ENCODE data around the gene ATAD1.
"Not testable (repeated sequence)": the region's sequence is repeated elsewhere in the genome, so short reads cannot be mapped to it uniquely, and the experiment has no call there.

The ATAD1 gene, protein sequence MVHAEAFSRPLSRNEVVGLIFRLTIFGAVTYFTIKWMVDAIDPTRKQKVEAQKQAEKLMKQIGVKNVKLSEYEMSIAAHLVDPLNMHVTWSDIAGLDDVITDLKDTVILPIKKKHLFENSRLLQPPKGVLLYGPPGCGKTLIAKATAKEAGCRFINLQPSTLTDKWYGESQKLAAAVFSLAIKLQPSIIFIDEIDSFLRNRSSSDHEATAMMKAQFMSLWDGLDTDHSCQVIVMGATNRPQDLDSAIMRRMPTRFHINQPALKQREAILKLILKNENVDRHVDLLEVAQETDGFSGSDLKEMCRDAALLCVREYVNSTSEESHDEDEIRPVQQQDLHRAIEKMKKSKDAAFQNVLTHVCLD

DNA sequence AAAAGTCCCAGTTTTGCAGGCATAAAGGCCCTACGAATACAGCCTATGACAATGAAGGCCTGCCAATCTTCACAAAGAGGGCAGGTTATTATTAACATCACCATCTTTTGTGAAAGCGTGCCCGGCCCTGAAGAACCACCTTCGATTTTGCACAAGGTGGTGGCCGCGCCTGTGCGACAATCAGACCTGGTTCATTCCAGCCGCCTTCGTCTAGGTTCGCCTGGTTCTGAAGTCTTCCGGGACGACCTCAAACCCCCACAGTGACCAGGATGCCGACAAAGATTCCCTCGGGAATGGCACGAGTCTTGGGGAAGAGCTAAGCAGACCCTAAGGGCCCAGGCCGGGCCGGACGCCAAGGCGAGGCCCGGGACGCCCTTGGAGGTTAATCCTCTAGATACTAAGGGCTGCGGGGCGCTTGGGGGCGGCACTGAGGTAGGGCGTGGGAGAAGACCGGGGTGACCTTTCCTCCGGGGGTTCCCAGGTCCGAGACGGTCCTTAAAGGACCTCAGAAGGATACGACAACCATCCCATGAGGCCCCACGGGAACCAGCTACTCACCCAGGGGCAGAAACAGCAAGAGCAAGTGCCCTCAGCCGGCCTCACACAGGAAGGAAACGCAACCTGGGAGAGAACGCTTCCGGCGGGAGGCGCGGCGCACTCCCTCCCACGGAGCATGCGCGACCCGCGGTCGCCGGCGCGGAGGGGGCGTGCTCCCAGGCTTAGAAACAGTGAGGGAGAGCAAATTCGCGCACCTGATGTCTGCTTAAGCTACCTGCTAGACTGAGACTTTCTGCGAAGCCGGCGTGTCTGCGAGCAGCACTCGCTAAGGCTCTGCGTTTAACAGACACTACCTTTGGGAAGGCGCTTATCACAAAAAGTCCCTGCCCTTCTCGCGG, at the start of gene ATAD1:
TSS of gene ATAD1 (minus strand) at position 618 of the 896 bp plus-strand sequence. CDS start 3,627 bp downstream, outside the sequence.
- peak; percentile 33 to 89 (median 80) for DNase-seq

DNA sequence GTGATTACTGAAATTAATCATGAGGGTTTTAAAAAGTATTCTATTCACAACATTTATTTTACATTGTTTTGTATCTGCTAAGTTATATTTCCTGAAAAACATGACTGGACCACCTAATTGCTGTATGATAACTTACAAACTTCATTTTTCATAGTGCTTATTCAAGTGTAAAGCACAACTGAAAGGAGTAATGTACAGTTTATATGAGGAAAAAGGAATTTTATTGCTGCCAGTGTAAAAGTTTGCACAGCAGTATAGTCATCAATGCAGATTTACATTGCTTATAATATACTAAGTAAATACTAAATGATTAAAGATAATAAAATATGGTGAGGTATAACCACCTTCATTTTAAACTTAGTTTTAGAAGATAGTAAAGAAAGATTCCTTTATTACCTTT, 49.4 kb upstream of the ATAD1 start:
- DNase-seq: no peak

DNA sequence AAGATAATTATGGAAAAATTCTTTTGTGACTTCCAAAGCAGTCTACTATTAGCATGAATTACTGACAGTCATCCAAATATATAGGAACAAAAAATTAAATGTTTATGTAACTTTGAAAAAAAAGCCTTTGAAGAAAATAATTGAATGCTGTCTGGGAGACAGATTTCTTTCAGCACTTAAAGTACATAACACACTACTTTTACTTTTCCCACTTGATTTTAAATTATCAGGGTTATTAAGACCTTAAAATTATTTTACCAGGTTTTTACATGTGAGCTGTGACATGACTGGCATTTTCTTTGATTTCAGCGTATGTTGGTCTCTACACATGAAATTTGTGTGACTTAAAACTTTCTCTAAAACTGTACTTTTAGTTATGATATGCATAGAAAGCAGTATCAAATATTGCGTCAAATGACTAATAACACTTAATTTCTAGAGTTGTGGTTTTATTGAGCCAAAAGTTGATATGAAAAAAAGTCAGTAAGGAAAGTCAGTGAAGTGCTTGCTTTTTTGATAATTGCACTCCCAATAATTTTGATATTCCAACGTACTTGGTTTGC, 48.5 kb upstream of the ATAD1 start:
- DNase-seq: no peak

DNA sequence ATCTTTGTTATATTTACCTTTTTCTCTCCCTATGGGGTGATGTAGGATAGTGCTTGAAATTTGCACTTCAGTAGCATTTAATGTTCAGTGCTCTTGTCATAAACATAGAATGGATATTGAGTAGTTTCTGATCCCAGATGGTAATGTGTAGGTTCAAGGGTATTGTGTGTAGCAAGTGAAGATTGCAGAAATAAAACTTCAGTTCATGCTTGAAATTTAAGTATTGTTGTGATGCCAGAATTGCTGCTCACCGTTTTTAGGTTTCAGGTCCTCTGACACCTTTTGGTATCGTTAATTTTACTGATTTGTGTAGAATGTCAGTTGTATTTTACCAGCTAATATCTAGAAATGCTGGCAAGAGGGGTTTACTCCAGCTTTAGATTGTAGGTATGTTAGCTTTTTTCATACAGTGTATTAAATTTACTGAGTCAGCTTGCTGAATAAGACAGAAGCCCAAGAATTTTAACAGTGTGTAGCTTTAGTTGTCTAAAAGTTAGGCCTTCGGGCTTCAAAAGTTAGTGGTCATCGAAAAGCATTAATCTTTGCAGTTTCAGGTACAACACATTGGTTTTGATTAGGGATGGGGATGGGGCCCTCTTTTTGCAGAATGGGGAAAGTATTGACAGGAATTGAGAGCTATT, 47.3 kb upstream of the ATAD1 start:
- peak in 1 of 14 donors; percentile 7 for DNase-seq

DNA sequence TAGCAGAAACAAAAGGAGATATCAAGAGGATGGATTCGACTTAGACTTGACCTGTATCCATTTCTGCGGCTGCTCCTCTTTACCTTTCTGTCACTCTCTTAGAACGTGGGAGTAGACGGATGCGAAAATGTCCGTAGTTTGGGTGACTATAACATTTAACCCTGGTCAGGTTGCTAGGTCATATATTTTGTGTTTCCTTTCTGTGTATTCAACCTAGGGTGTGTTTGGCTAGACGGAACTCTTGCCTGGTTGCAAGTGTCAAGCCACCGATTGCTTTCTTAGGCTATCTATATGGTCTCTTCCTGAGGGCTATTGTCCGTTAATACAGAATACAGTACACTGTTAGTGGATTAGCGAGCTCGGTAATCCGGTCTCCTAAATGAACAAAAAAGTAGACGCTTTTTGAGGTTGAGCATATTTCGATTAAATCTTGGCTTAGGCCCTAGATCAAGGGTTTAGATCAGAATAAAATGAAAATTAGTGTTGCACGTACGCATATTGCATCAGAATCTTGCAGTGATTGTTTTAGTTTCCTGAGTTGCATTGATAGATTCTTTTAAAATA, 46.6 kb upstream of the ATAD1 start:
- DNase-seq: peak in 2 of 14 donors; percentile 36 to 53

DNA sequence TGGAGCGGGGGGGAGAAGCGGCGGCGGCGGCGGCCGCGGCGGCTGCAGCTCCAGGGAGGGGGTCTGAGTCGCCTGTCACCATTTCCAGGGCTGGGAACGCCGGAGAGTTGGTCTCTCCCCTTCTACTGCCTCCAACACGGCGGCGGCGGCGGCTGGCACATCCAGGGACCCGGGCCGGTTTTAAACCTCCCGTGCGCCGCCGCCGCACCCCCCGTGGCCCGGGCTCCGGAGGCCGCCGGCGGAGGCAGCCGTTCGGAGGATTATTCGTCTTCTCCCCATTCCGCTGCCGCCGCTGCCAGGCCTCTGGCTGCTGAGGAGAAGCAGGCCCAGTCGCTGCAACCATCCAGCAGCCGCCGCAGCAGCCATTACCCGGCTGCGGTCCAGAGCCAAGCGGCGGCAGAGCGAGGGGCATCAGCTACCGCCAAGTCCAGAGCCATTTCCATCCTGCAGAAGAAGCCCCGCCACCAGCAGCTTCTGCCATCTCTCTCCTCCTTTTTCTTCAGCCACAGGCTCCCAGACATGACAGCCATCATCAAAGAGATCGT, 46.0 kb upstream of the ATAD1 start:
- DNase-seq: peak in 10 of 14 donors; percentile 35 to 70 (median 48)

DNA sequence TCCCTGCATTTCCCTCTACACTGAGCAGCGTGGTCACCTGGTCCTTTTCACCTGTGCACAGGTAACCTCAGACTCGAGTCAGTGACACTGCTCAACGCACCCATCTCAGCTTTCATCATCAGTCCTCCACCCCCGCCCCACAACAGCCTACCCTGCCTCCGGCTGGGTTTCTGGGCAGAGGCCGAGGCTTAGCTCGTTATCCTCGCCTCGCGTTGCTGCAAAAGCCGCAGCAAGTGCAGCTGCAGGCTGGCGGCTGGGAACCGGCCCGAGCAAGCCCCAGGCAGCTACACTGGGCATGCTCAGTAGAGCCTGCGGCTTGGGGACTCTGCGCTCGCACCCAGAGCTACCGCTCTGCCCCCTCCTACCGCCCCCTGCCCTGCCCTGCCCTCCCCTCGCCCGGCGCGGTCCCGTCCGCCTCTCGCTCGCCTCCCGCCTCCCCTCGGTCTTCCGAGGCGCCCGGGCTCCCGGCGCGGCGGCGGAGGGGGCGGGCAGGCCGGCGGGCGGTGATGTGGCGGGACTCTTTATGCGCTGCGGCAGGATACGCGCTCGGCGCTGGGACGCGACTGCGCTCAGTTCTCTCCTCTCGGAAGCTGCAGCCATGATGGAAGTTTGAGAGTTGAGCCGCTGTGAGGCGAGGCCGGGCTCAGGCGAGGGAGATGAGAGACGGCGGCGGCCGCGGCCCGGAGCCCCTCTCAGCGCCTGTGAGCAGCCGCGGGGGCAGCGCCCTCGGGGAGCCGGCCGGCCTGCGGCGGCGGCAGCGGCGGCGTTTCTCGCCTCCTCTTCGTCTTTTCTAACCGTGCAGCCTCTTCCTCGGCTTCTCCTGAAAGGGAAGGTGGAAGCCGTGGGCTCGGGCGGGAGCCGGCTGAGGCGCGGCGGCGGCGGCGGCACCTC, 45.3 kb upstream of the ATAD1 start, which contains the start of the genes KLLN and PTEN:
TSS of gene KLLN (minus strand) at position 481 of the 891 bp plus-strand sequence. CDS start 1,046 bp downstream, outside the sequence.
TSS of gene PTEN (plus strand) at position 573 of the 891 bp plus-strand sequence. CDS start 845 bp downstream, outside the sequence.
- DNase-seq: peak; percentile 45 to 95 (median 87)

DNA sequence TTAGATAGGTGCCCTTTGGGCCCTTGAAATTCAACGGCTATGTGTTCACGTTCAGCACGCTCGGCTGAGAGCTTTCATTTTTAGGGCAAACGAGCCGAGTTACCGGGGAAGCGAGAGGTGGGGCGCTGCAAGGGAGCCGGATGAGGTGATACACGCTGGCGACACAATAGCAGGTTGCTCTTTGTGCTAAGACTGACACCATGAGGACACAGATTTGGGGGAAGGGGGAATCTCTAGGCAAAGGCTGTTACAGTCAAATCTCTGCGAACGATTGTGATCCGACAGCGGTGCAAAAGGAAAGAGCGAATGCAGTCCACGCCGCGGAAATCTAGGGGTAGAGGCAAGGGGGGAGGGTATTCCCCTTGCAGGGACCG, 44.6 kb upstream of the ATAD1 start:
- no peak for DNase-seq

DNA sequence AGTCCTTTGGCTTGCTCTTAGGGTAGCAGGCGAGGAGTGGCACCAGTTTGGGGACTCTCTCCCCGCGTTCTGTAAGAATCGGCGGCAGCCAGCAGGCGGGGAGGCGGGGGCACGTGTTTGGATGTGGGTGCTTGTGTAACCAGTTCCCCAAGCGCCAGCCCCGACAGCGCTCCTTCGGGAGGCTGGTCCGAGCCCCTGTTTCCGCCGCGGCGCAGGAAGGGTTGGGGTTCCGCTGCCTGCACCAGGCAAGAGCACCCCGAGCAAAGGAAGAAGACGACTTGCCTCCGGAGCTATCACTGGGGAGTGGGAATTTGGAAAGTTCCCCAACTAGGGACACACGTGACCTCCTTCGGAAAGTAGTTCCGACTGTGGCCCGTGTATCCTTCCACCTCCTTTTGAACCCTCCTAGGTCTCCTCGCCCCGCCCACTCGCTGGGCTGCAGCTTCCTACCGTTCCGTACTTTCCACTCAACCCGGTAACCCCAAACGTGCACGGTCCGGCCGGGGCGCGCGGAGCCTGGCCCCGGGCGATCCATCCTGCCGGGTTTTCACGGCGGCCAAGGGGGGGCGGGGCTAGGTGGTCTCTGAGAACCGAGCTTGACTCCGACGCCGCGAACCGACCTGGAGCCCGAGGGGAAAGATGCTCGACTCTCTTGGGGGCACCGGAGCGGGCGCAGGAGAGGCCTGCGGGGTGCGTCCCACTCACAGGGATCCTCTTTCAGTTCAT, 44.1 kb upstream of the ATAD1 start:
- peak; percentile 59 to 94 (median 88) for DNase-seq

DNA sequence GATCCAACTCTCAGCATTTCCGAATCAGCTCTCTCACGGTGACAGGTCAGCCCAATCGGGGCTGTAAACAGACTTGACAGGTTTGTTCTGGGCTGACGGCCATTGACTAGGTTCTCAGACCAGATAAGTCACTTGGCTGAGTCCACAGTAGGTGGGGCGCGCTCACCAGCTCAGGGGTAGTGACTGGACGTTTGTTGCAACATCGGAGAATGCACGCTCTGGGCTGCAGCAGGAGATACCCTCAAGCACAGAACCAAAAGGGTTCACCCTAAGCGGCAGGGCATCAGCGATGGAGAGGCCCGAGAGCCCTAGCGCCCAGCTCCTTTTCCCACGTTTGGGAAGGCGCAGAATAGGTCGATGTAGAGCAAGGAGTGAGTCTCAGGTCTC, 43.5 kb upstream of the ATAD1 start:
- peak in 8 of 14 donors; percentile 45 to 84 (median 76) for DNase-seq

DNA sequence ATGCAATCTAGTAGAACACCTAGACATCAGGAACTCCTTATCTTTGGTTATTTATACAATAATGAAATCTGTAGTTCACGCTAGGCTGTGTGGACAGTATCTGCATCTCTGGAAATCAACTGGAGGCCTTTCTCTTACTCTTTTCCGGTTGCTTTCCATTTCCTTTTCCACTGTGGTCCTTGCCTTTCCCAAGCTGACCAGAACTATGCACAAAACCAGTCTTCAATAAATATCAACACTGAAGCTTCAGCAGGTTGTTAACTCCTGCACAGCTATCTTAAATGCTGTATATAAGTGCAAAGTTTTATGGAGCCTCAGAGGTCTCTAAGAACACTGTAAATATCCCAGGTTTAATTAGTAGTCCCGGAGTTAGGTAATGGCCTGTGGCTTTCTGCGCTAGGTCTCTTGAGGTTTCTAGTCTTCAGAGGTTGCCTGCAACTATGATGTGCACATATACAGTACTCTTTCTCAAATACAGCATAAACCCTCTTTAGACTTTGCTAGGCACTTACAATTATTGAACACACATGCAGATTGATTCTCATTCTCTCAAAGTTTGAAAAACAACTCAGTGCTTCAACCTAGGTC, 42.9 kb upstream of the ATAD1 start:
- peak in 2 of 14 donors; percentile 9 to 51 for DNase-seq

DNA sequence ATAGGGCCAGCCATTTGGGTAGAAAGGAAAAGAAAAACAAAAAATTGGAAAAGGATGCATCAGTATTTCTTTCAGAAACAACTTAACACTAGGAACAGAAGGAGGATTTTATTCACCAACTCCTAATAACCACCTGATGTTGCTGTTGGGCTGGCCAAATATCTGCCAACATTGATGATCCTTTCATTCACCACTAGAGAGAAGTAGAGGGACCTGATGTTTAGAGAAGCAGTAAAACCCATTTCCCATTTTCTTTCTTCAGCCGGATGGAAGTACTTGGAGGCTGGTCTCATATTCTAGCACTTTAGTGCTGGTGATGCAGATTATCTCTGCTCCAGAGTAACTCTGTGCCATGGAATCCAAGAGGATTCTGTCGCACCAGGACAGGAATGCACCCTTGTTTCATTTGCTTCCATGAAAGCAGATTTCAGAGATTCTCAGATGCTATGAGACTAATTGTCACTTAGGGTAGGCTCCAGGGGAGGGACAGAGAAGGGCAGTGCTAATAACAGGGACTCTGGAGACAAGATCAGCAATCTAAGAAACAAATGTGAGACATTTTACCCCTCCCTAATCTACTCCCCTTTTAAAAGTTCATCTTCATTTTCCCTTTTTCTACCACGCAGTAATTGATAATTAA, 42.2 kb upstream of the ATAD1 start:
- peak in 3 of 14 donors; percentile 1 to 46 (median 8) for DNase-seq

DNA sequence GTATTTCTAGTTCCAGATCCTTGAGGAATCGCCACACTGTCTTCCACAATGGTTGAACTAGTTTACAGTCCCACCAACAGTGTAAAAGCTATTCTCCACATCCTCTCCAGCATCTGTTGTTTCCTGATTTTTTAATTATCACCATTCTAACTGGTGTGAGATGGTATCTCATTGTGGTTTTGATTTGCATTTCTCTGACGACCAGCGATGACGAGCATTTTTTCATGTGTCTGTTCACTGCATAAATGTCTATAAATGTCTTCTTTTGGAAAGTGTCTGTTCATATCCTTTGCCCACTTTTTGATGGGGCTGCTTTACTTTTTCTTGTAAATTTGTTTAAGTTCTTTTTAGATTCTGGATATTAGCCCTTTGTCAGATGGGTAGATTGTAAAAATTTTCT, 37.6 kb upstream of the ATAD1 start:
- not testable (repeated sequence) for DNase-seq

DNA sequence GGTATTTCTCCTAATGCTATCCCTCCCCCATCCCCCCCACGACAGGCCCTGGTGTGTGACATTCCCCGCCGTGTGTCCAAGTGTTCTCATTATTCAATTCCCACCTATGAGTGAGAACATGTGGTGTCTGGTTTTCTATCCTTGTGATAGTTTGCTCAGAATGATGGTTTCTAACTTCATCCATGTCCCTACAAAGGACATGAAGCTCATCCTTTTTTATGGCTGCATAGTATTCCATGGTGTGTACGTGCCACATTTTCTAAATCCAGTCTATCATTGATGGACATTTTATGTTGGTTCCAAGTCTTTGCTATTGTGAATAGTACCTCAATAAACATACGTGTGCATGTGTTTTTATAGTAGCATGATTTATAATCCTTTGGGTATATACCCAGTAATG, 37.2 kb upstream of the ATAD1 start:
- not testable (repeated sequence) for DNase-seq

DNA sequence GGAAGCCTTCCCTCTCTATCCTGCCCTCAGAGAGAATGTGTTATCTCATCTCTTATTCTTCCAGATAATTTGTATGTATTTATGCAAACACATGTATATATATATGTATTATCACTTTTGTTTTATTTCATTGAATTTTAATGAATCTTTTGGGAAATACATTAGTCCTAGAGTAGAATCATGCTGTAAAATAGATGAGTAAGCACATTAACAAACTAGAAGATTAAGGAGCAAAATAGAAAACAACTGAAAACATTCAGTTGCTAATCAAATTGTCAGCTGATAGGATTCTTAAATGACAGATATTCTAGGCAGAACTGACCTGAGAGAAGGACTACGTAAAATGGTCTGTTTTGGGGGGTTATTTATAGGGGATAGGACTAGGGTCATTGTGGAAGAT, 34.1 kb upstream of the ATAD1 start:
- no peak for DNase-seq

DNA sequence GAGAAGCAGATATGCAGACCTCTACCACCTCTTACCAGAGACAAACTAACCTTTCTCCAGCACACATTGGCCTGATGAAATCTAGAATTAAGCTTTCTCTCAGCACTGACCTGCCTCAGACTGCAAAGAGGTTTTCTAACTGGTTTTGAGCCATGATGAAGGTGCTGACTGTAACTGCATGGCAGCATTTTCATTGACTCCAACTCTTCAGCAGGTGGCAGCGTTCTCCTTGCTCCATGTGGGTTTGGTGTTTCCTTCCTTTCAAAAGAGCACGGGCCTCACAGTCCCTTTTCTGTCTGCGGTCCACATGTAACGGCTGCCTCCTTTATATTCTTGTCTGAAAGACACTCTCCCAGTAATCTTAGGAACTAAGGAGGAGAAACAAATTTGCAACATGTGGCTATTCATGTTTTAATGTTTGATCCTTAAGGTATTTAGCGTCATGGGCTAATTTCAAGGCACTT, 32.7 kb upstream of the ATAD1 start:
- peak in 7 of 14 donors; percentile 3 to 79 (median 17) for DNase-seq

DNA sequence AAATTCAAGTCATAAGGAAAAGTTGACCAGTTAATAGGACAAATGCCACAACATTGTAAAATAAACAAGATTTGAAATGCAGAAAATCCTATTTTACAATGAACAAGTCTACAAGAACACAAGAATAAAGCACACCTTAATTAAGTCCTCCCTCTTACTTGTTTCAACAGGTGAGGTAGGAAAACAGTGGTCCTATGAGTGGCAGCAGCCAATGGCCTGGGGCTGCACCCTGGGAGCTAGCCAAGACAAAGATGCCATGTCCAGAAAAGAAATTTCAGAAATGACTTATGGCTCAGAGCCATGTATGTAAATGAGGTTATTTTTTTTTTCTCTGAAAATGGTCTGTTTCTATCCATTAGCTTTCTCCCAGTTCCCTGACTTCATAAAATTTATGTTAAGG, 31.0 kb upstream of the ATAD1 start:
- DNase-seq: no peak

DNA sequence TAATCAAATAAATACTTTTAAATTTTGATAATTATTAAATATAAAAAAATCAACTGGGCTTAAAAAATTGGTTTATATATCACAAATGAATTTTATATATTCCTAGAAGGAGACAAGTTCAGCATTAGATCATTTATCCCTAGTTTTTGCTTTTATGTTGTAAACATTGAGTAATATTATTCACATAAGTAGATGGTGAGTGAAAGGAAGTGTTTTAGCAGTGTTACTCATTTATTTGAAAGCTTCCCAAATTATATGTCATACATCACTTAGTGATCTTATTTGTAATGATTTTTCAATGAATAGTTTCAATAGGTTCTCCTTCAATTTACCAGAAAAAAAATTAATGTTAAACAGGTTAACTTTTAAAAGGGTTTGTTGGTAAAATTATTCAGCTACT, 29.5 kb upstream of the ATAD1 start:
- DNase-seq: no peak

DNA sequence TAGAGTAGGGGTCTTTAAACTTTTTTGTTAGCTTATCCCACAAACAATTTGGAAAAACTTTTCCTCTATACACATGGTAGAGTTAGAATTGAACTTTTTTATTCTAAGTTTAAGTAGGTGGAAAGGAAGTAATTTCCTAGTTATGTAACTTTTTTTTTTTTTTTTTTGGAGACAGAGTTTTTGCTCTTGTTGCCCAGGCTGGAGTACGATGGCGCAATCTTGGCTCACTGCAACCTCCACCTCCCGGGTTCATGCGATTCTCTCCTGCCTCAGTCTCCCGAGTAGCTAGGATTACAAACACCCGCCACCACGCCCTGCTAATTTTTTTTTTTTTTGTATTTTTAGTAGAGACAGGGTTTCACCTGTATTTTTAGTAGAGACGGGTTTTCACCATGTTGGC, 28.7 kb upstream of the ATAD1 start:
- not testable (repeated sequence) for DNase-seq
